AML-193 (cell line): Measurements from ENCODE around the gene NME2.
"Not testable (repeated sequence)": the region's sequence is repeated elsewhere in the genome, so short reads cannot be mapped to it uniquely, and the experiment has no call there.

Experiments
- DNase-seq, 2 experiments: peaks; one replicate each; lab custom pipeline; 2025; lab: John Stamatoyannopoulos, UW

NME2 gene

GRCh38 chr17:51153210-51154072, 12.8 kb upstream of the NME2 start, which contains the start of gene NME1:
TSS of gene NME1 (plus strand) at chr17:51153559. CDS start at chr17:51155655, 2,096 bp downstream.
- peak; percentile 100 for DNase-seq

- DNase-seq, result peak; percentile 12 to 40
Measured at GRCh38 chr17:51154176-51154575, 12.0 kb upstream of the NME2 start.

DNA sequence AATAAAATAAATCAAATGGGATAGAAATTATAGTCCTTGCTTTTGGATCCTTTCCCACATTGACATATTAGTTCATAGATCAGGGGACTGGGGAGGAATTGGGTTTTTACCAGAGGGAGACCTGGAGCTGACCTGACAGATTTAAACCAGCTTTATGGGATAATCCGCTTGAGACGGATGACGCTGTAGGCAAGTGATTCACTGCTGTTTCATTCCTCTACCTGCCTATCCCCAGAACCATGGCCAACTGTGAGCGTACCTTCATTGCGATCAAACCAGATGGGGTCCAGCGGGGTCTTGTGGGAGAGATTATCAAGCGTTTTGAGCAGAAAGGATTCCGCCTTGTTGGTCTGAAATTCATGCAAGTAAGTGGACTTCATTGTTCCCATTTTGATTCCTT, 10.8 kb upstream of the NME2 start:
- no peak for DNase-seq

- no peak for DNase-seq
Measured at GRCh38 chr17:51159604-51160003, 6.6 kb upstream of the NME2 start.

- no peak for DNase-seq
Measured at GRCh38 chr17:51161541-51161940, 4.7 kb upstream of the NME2 start.

DNA sequence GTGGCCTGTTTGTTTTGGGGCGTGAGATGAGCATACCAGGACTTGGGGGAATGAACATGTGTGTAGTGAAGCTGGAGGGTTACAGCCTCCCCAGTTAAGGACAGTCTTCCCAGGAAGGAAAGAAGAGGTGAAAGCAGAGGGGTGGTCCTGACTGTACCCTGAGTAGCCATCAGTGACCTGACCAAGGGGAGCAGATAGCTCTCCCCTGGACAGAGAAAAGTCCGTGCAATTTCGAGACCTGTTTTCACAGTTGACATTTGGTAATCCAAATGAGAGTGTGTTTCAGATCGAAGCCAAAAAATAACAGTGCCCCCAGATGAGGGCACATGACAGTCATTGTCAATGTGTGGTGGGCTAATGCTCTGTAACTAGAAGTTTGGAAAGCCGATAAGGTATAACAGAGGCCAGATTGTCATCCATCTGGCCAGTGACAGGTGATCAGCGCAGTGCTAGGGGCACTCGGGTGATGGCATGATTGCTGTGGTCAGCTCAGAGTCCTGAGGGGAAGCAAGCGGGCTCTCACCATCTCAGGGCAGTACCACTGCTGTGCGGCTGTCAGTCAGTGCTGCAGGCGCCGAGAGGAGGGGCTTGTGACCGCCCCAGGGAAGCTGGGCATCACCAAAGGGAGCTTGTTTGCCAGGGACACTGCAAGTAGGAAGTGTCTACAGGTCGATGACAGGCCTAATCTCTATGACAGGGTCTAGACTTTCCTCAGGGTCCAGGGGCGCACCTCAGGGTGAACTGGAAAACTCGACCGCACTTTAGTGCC, 1.1 kb upstream of the NME2 start:
- no peak for DNase-seq

GRCh38 chr17:51165680-51166197, 472 bp upstream of the NME2 start:
- DNase-seq, result peak; percentile 62 to 82

- DNase-seq, result peak; percentile 57 to 58
Measured at GRCh38 chr17:51166987-51167931, 1.0 kb downstream of the NME2 start.

DNA sequence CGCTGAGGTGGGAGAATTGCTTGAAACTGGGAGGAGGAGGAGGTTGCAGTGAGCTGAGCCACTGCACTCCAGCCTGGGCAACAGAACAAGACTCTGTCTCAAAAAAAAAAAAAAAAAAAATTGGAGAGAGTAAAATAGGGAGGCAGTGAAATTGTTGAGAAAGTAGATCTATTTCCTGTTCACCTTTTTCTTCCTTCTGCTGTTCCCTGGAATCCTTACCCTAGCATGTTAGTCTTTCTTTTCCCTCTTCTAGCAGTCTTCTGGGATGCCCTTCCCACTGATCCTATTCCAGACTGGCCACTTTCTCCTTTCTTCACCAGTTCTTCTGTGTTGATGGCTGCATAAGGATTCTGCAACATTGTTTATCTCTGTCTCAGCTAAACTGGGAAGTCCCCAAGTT, 3.1 kb downstream of the NME2 start:
- DNase-seq, result no peak

- no peak for DNase-seq
Measured at GRCh38 chr17:51170736-51171135, 4.5 kb downstream of the NME2 start.

DNA sequence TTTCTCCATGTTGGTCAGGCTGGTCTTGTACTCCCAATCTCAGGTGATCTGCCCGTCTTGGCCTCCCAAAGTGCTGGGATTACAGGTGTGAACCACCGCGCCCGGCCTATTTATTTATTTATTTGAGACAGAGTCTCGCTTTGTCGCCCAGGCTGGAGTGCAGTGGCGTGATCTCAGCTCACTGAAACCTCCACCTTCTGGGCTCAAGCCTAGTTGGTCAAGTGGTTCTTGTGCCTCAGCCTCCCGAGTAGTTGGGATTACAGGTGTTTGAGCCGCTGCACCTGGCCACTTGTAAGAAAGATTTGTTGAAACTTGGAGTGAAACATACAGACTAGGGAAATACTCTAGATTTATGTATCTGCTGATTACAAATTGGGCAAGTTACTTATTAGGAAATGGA, 5.8 kb downstream of the NME2 start:
- DNase-seq, result not testable (repeated sequence)

- DNase-seq, result no peak
Measured at GRCh38 chr17:51180486-51180885, 14.3 kb downstream of the NME2 start.

DNA sequence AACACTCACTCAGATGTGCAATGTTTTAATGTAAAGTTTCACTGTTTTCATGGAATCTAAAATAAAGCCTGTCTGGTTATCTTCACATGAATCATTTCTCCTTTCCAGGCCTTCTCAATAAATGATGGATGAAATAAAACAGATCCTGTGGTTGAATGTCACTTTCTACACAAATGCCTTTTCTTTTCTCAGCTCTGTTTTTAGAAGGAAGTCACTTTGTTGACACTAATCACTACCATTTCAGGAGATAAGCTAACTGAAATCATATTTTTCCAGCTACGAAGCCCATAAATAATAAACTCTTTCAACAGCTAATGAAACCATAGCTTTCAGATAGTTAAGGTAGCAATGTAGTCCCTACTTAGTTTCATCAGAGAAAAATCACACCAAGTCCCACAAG, 17.9 kb downstream of the NME2 start:
- DNase-seq, result no peak

GRCh38 chr17:51185763-51186332, 19.6 kb downstream of the NME2 start:
- no peak for DNase-seq

GRCh38 chr17:51188271-51188833, 22.1 kb downstream of the NME2 start:
- no peak for DNase-seq

DNA sequence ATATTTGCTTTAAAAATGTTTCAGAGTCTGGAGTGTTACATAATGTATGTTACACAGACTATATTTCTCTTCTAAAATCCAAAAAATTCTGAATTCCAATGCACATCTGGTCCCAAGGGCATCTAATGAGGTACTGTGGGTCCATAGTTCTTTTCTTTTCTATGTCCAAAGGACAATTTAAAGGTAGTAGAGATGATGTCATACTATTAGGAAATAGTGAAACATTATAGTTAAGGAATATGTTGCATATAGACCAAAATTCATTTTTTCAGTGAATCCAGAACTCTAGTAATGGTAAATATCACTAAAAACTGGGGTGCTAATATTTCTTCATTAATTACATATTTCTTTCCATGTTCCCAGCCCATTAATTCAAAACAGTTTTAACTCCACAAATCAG, 23.0 kb downstream of the NME2 start:
- no peak for DNase-seq

DNA sequence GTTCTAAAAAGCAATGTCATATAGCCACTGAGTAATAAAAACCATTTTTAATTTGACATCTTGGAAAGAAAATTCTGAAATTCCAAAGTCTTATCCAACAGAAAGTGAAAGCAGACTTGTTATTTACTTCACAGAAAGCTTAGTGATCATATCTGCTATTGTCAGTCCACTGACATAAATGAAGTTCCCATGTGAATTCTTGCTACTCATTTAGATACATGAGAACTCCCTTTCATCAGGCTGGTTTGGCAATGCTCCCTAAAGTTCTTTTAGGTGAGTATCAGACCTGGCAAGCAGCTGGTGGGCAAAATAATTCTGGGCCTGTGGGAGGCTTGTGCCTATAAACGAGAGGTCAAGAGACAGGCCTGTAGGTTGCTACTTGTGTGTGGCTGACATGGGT, 23.4 kb downstream of the NME2 start:
- no peak for DNase-seq

DNA sequence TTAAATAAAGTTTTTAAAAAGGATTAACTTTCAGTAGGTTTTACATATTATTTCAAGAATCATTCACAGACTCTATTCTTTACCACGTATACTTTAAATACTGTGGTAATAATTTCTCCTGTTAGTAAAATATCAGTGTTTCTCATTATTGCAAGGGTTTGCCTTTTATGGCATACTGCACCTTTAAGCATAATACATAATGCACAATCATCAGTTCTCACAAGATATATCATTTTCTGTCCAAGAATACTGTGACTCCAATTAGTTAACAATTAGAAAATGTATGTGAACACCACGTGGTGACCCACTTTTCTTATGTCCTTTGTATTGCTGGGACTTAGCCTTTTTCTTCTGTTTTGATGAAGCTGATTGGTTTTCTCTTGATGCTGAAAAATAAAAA, 25.7 kb downstream of the NME2 start:
- no peak for DNase-seq

GRCh38 chr17:51197754-51198153, 31.5 kb downstream of the NME2 start:
- DNase-seq, result no peak

- DNase-seq, result no peak
Measured at GRCh38 chr17:51200295-51200694, 34.1 kb downstream of the NME2 start.

DNA sequence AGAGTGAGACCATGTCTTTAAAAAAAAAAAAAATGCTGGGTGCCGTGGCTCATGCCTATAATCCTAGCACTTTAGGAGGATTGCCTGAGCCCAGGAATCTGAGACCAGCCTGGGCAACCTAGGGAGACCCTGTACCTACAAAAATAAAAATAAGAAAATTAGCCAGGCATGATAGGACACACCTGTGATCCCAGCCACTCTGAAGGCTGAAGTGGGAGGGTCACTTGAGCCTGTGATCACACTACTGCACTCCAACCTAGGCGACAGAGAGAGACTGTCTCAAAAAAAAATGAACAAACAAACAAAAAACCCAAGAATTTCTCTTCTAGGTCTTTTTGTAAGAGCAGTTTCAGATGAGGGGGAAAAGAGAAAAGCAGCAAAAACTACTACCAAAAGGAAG, 34.6 kb downstream of the NME2 start:
- no peak for DNase-seq
